ENCODE measurements around the gene BARX1. TPM values are rescaled to one million over a fixed set of nuclear protein-coding genes. Genes with fewer than 3 reads are reported as not detected.

The BARX1 gene
- total RNA-seq, 1 experiment from 2014 or later, result not detected

Other genes starting within 250 kb of the BARX1 start
- 3.7 and 4.1 TPM in 2 replicates for gene PTPDC1, start 129.1 kb upstream of the BARX1 start, total RNA-seq (2014; rRNA removed; shearing (Covaris generic))